EL (cell line): ENCODE data around the gene ZNF155.
A peak's percentile ranks its signal among the peaks of the same experiment; 100 is the strongest.
"Not testable (repeated sequence)": the region's sequence is repeated elsewhere in the genome, so short reads cannot be mapped to it uniquely, and the experiment has no call there.

Experiments used
- DNase-seq: peaks from one replicate; pipeline ENCODE4 v3.0.0-alpha.2; 2016

ZNF155 gene

GRCh38 chr19:43983912-43984686 lies at the start of gene ZNF155:
Gene ZNF155, plus strand, starts transcription at chr19:43984188. Its CDS starts 4,356 bp downstream, at chr19:43988544.
- DNase-seq: peak; percentile 97

GRCh38 chr19:43934985-43935708 lies 48.8 kb upstream of the ZNF155 start, which contains the start of gene ZNF45:
Gene ZNF45, minus strand, starts transcription at chr19:43935282. Its CDS starts 13,097 bp downstream, at chr19:43922185.
- DNase-seq: peak; percentile 93

- no peak for DNase-seq
These were observed 47.8 kb upstream of the ZNF155 start for GRCh38 chr19:43936188-43936587.

- no peak for DNase-seq
These were observed 44.3 kb upstream of the ZNF155 start for GRCh38 chr19:43939557-43940260.

GRCh38 chr19:43940719-43941118 lies 43.3 kb upstream of the ZNF155 start:
- no peak for DNase-seq

- no peak for DNase-seq
These were observed 42.8 kb upstream of the ZNF155 start for GRCh38 chr19:43941209-43941608.

- DNase-seq: not testable (repeated sequence)
These were observed 36.6 kb upstream of the ZNF155 start for GRCh38 chr19:43947412-43947811.

- not testable (repeated sequence) for DNase-seq
These were observed 34.2 kb upstream of the ZNF155 start for GRCh38 chr19:43949803-43950202.

- peak; percentile 99 for DNase-seq
These were observed 32.9 kb upstream of the ZNF155 start, which contains the start of gene ZNF221 for GRCh38 chr19:43950834-43951645. Gene ZNF221, plus strand, starts transcription at chr19:43951228. Its CDS starts 11,499 bp downstream, at chr19:43962727.

GRCh38 chr19:43956827-43957226 lies 27.2 kb upstream of the ZNF155 start:
- DNase-seq: no peak

GRCh38 chr19:43957891-43958290 lies 26.1 kb upstream of the ZNF155 start:
- peak; percentile 42 for DNase-seq

GRCh38 chr19:43960411-43960810 lies 23.6 kb upstream of the ZNF155 start:
- no peak for DNase-seq

- no peak for DNase-seq
These were observed 17.8 kb upstream of the ZNF155 start for GRCh38 chr19:43966079-43966694.

GRCh38 chr19:43976732-43977131 lies 7.3 kb upstream of the ZNF155 start:
- no peak for DNase-seq

- no peak for DNase-seq
These were observed 460 bp upstream of the ZNF155 start for GRCh38 chr19:43983544-43983911.

GRCh38 chr19:43984687-43985000 lies 656 bp downstream of the ZNF155 start:
- DNase-seq: no peak

GRCh38 chr19:43997631-43998290 lies 13.8 kb downstream of the ZNF155 start:
- peak; percentile 35 for DNase-seq

GRCh38 chr19:44002212-44002565 lies 18.2 kb downstream of the ZNF155 start:
- no peak for DNase-seq

- DNase-seq: peak; percentile 96
These were observed 18.8 kb downstream of the ZNF155 start, which contains the start of gene ZNF230 for GRCh38 chr19:44002566-44003460. Gene ZNF230, plus strand, starts transcription at chr19:44002957. Its CDS starts 4,122 bp downstream, at chr19:44007079.

GRCh38 chr19:44003461-44004009 lies 19.5 kb downstream of the ZNF155 start:
- peak; percentile 32 for DNase-seq
